Panc1 (cell line): ENCODE measurements around the gene BLM. TPM values are rescaled to one million over a fixed set of nuclear protein-coding genes. Genes with fewer than 3 reads are reported as not detected.

ENCODE experiments used
- ATAC-seq: fragments of 200-7000 bp; cut with Tn5 transposase; 2 replicates; pipeline ENCODE4 v1.9.1; 2020; ENCODE audit warnings: mild to moderate bottlenecking, moderate library complexity
- BruUV-seq: library from RNA; stranded (reverse); fragments of 400-500 nt; replicated peaks from 2 replicates; lab custom pipeline; 2021; lab: Mats Ljungman, UMichigan
- CTCF ChIA-PET: fragments of 300-600 bp; sonication (Branson Sonifier 250); formaldehyde crosslinking; loops from one replicate; lab custom pipeline; 2022; ENCODE audit warnings: antibody characterized with exemption; lab: Charles Lee
- POLR2A ChIA-PET: fragments of 300-600 bp; sonication (Branson Sonifier 250); formaldehyde crosslinking; loops from one replicate; lab custom pipeline; 2022; ENCODE audit warnings: antibody characterized with exemption; lab: Charles Lee
- DNase-seq: peaks from one replicate; pipeline ENCODE4 v3.0.0-alpha.2; 2010; ENCODE audit warnings: low read depth, low spot score
- H3K27ac ChIP-seq: 2 replicates; pipeline ENCODE4 v1.5.1; 2011; ENCODE audit warnings: mild to moderate bottlenecking, low read length, inconsistent platforms
- H3K27me3 ChIP-seq: fragments of 200-500 bp; sonication (Bioruptor generic); 2 replicates; pipeline ENCODE4 v1.6.0; 2014; ENCODE audit warnings: low read length, inconsistent platforms; ENCODE audit not compliant: control insufficient read depth, insufficient read depth
- H3K36me3 ChIP-seq: fragments of 200-500 bp; sonication (Bioruptor generic); 2 replicates; pipeline ENCODE4 v1.5.1; 2014; ENCODE audit warnings: inconsistent platforms, mild to moderate bottlenecking, low read length, moderate library complexity; ENCODE audit not compliant: control insufficient read depth, insufficient read depth
- H3K4me1 ChIP-seq: 2 replicates; pipeline ENCODE4 v1.5.1; 2011; ENCODE audit warnings: inconsistent platforms, mild to moderate bottlenecking, low read length, moderate library complexity; ENCODE audit not compliant: control insufficient read depth, insufficient read depth
- H3K4me3 ChIP-seq, 2 experiments: 2 replicates each; pipeline ENCODE4 v1.5.1; 2011 to 2012; ENCODE audit warnings: low read depth in 2 of 2, low read length in 2 of 2, mild to moderate bottlenecking in 2 of 2, inconsistent platforms in 1 of 2, moderate library complexity in 1 of 2
- H3K9me3 ChIP-seq: fragments of 200-500 bp; sonication (Bioruptor generic); 2 replicates; pipeline ENCODE4 v1.5.1; 2014; ENCODE audit warnings: low read depth, mild to moderate bottlenecking, inconsistent platforms, low read length, moderate library complexity; ENCODE audit not compliant: control insufficient read depth, insufficient read depth
- CTCF ChIP-seq: fragments of 450-650 bp; IDR thresholded peaks from 2 replicates; pipeline ENCODE4 v1.5.1; 2017; ENCODE audit warnings: mild to moderate bottlenecking
- POLR2AphosphoS5 ChIP-seq: IDR thresholded peaks from 2 replicates; pipeline ENCODE4 v1.6.1; 2012; ENCODE audit warnings: mild to moderate bottlenecking, low read depth, low read length, moderate library complexity
- REST ChIP-seq, 2 experiments: IDR thresholded peaks; 2 replicates each; pipeline ENCODE4 v1.6.1; 2011 to 2012; ENCODE audit warnings: low read depth in 2 of 2, control low read depth in 1 of 2, low read length in 1 of 2, mild to moderate bottlenecking in 1 of 2, moderate library complexity in 1 of 2; ENCODE audit not compliant: insufficient read depth in 1 of 2
- SIN3A ChIP-seq: IDR thresholded peaks from 2 replicates; pipeline ENCODE4 v1.6.1; 2012; ENCODE audit warnings: low read depth, mild to moderate bottlenecking, low read length, moderate library complexity, borderline replicate concordance; ENCODE audit not compliant: insufficient read depth
- TCF7L2 ChIP-seq: IDR thresholded peaks from 2 replicates; pipeline ENCODE4 v1.6.1; 2011; ENCODE audit warnings: mild to moderate bottlenecking, low read depth, low read length, inconsistent platforms
- in situ Hi-C: cut with HindIII; loops from 2 replicates; pipeline ENCODE4 v1.10.0; 2016; ENCODE audit warnings: low sequenced_read_pairs, low pct_unique_long_range_greater_than_20kb
- intact Hi-C: fragments of 100-400 bp; cut with micrococcal nuclease; formaldehyde crosslinking; loops from one replicate; pipeline ENCODE4 v1.10.0; 2022; ENCODE audit not compliant: unreplicated experiment
- total RNA-seq: library from RNA; stranded (reverse); gene quantifications from one replicate; pipeline ENCODE4 v1.2.1, GENCODE V29; 2021; ENCODE audit not compliant: unreplicated experiment

BLM gene
- total RNA-seq, 1 experiment from 2014 or later: 23.9 TPM

- no peak for TF ChIP-seq POLR2AphosphoS5
- no peak for TF ChIP-seq SIN3A
- TF ChIP-seq CTCF: no peak
- no peak for TF ChIP-seq TCF7L2
- TF ChIP-seq REST (IDR thresholded peaks at IDR 0.05; ENCODE audit: insufficient read depth in 1 of 2, low read depth in 2 of 2, low read length in 1 of 2): no peak
- no peaks in the 10 kb centered on the region; the same call in 1 of the 2 replicates for H3K36me3 ChIP-seq
- no TSS peak for BruUV-seq
- in situ Hi-C loops: no loop called here
- H3K27me3 ChIP-seq: no peaks in the 10 kb centered on the region
- ChIA-PET POLR2A (no interaction called here), CTCF (no interaction called here)
- no peak overlapping the region for H3K4me3 ChIP-seq
- H3K27ac ChIP-seq: no peak overlapping the region
- no peak for DNase-seq
- no peaks in the 10 kb centered on the region for H3K4me1 ChIP-seq
- intact Hi-C loops: no loop called here
- ATAC-seq: no peak
- no peaks in the 10 kb centered on the region for H3K9me3 ChIP-seq
Measured at GRCh38 chr15:90809536-90809935, 92.4 kb downstream of the BLM start.

- in situ Hi-C loops: no loop called here
- POLR2A ChIA-PET: no interaction called here
- no peak for ATAC-seq
- TF ChIP-seq POLR2AphosphoS5: no peak
- TF ChIP-seq SIN3A: no peak
- TF ChIP-seq TCF7L2: no peak
- no peak for TF ChIP-seq REST (IDR thresholded peaks at IDR 0.05; ENCODE audit: insufficient read depth in 1 of 2, low read depth in 2 of 2, low read length in 1 of 2)
- no peak for TF ChIP-seq CTCF
- no peak overlapping the region for H3K27ac ChIP-seq
- H3K36me3 ChIP-seq: no peaks in the 10 kb centered on the region; the same call in 1 of the 2 replicates
- DNase-seq: no peak
- intact Hi-C loops: no loop called here
- CTCF ChIA-PET: no interaction called here
- no peak overlapping the region for H3K4me3 ChIP-seq
- no peaks in the 10 kb centered on the region for H3K27me3 ChIP-seq
- no peaks in the 10 kb centered on the region for H3K4me1 ChIP-seq
- no peaks in the 10 kb centered on the region for H3K9me3 ChIP-seq
- BruUV-seq: no TSS peak
Measured at GRCh38 chr15:90810354-90810753, 93.2 kb downstream of the BLM start.
